Neuronal stem cell (in vitro differentiated cells): ENCODE results near the gene PCSK9.

ENCODE experiments used
- DNase-seq: peaks from one replicate; pipeline ENCODE4 v3.0.0-alpha.2; 2013; ENCODE audit warnings: low spot score
- H2AFZ ChIP-seq: one replicate; pipeline ENCODE4 v1.6.1; 2013; ENCODE audit warnings: mild to moderate bottlenecking, low read length, inconsistent platforms
- H2AK5ac ChIP-seq: 2 replicates; pipeline ENCODE4 v1.6.1; 2013; ENCODE audit warnings: low read depth, mild to moderate bottlenecking, inconsistent platforms, low read length, moderate library complexity, mixed read lengths
- H2BK120ac ChIP-seq: 2 replicates; pipeline ENCODE4 v1.6.1; 2013; ENCODE audit warnings: low read depth, mild to moderate bottlenecking, inconsistent platforms, low read length, moderate library complexity, mixed read lengths
- H2BK12ac ChIP-seq: one replicate; pipeline ENCODE4 v1.6.1; 2013; ENCODE audit warnings: low read length, inconsistent platforms
- H2BK15ac ChIP-seq: 2 replicates; pipeline ENCODE4 v1.6.1; 2013; ENCODE audit warnings: mild to moderate bottlenecking, low read length, inconsistent platforms, mixed read lengths
- H2BK5ac ChIP-seq: one replicate; pipeline ENCODE4 v1.6.1; 2013; ENCODE audit warnings: inconsistent platforms, mild to moderate bottlenecking, low read length, moderate library complexity
- H3K14ac ChIP-seq: one replicate; pipeline ENCODE4 v1.6.1; 2013; ENCODE audit warnings: low read length, inconsistent platforms
- H3K18ac ChIP-seq: 2 replicates; pipeline ENCODE4 v1.6.1; 2013; ENCODE audit warnings: low read length, inconsistent platforms
- H3K23ac ChIP-seq: 2 replicates; pipeline ENCODE4 v1.6.1; 2013; ENCODE audit warnings: low read depth, mild to moderate bottlenecking, mixed read lengths, low read length, inconsistent platforms; ENCODE audit not compliant: poor library complexity
- H3K27ac ChIP-seq: replicated peaks from 3 replicates; pipeline ENCODE4 v1.5.1; 2013; ENCODE audit warnings: low read length, inconsistent platforms
- H3K27me3 ChIP-seq, 3 experiments: 2 replicates each; pipeline ENCODE4 v1.6.1; 2013; ENCODE audit warnings: low read length in 3 of 3, mild to moderate bottlenecking in 2 of 3, inconsistent platforms in 1 of 3, low read depth in 1 of 3, mixed read lengths in 1 of 3, moderate library complexity in 1 of 3; ENCODE audit not compliant: control insufficient read depth in 3 of 3, insufficient read depth in 3 of 3
- H3K36me3 ChIP-seq, 2 donors: replicated peaks in 1 of 2; 2 replicates each; pipeline ENCODE4 v1.6.1; 2013; ENCODE audit warnings: low read length in 2 of 2; ENCODE audit not compliant: control insufficient read depth in 2 of 2, insufficient read depth in 2 of 2
- H3K4ac ChIP-seq: 2 replicates; pipeline ENCODE4 v1.6.1; 2013; ENCODE audit warnings: inconsistent platforms, mild to moderate bottlenecking, low read length, moderate library complexity
- H3K4me1 ChIP-seq, 2 donors: 1 replicate in 1 of 2; 2 replicates in 1 of 2; pipeline ENCODE4 v1.6.1; 2013; ENCODE audit warnings: low read length in 2 of 2, low read depth in 1 of 2; ENCODE audit not compliant: control insufficient read depth in 2 of 2, insufficient read depth in 1 of 2
- H3K4me2 ChIP-seq: one replicate; pipeline ENCODE4 v1.6.1; 2013; ENCODE audit warnings: mild to moderate bottlenecking, low read length, inconsistent platforms; ENCODE audit not compliant: insufficient read depth, poor library complexity, severe bottlenecking
- H3K4me3 ChIP-seq, 2 donors: 2 replicates each; pipeline ENCODE4 v1.5.1; 2013; ENCODE audit warnings: low read length in 2 of 2, mild to moderate bottlenecking in 2 of 2, inconsistent platforms in 1 of 2, moderate library complexity in 1 of 2
- H3K79me1 ChIP-seq: one replicate; pipeline ENCODE4 v1.6.1; 2013; ENCODE audit warnings: low read depth, mild to moderate bottlenecking, inconsistent platforms, low read length, moderate library complexity
- H3K9ac ChIP-seq: one replicate; pipeline ENCODE4 v1.6.1; 2013; ENCODE audit warnings: mild to moderate bottlenecking, low read depth, low read length, inconsistent platforms; ENCODE audit not compliant: poor library complexity
- H3K9me3 ChIP-seq, 2 donors: replicated peaks in 1 of 2; 2 replicates each; pipeline versions ENCODE3 to v1.6.1; 2013; ENCODE audit warnings: low read length in 2 of 2, mild to moderate bottlenecking in 2 of 2, inconsistent platforms in 1 of 2, low read depth in 1 of 2, mixed read lengths in 1 of 2, moderate library complexity in 1 of 2; ENCODE audit not compliant: control insufficient read depth in 2 of 2, insufficient read depth in 1 of 2
- H4K8ac ChIP-seq: one replicate; pipeline ENCODE4 v1.6.1; 2013; ENCODE audit warnings: low read depth, mild to moderate bottlenecking, inconsistent platforms, low read length, moderate library complexity
- H4K91ac ChIP-seq: one replicate; pipeline ENCODE4 v1.6.1; 2013; ENCODE audit warnings: low read length, low read depth, mild to moderate bottlenecking, inconsistent platforms; ENCODE audit not compliant: poor library complexity
- WGBS, 2 donors: extraction: QIAGEN DNeasy Blood & Tissue Kit; methylation state at CpG; one replicate each; pipeline ENCODE4 v1.1.7; 2013; ENCODE audit warnings: missing lambda C conversion rate in 2 of 2, mixed read lengths in 1 of 2; ENCODE audit not compliant: insufficient read length in 2 of 2, insufficient replicate concordance in 1 of 2; ENCODE audit errors: extremely low coverage in 2 of 2; 5-methylcytosine and 5-hydroxymethylcytosine counted together

PCSK9 gene

GRCh38 chr1:55081188-55081904, 42.0 kb downstream of the PCSK9 start:
- Histone ChIP-seq H2BK120ac (no peak overlapping the region), H3K9me3 (no peaks in the 10 kb centered on the region), H3K27ac (no peak overlapping the region), H4K91ac (no peak overlapping the region), H2BK12ac (no peak overlapping the region), H2BK15ac (no peak overlapping the region), H3K4me3 (no peak overlapping the region), H3K79me1 (no peaks in the 10 kb centered on the region), H2AFZ (no peak overlapping the region), H4K8ac (no peak overlapping the region), H3K4me2 (no peak overlapping the region), H3K4me1 (no peaks in the 10 kb centered on the region), H3K23ac (no peak overlapping the region), H3K9ac (no peak overlapping the region), H2BK5ac (no peak overlapping the region), H3K4ac (no peak overlapping the region), H3K36me3 (peaks cover 36 to 100% of the 10 kb centered on the region in 2 donors), H3K27me3 (no peaks in the 10 kb centered on the region), H3K18ac (no peak overlapping the region), H2AK5ac (no peak overlapping the region), H3K14ac (no peak overlapping the region)
- no CpG with 5 or more reads among the region's 9 CpGs for WGBS, 2 donors
- DNase-seq = no peak

GRCh38 chr1:55081905-55082296, 42.6 kb downstream of the PCSK9 start:
- Histone ChIP-seq H3K14ac (no peak overlapping the region), H3K79me1 (no peaks in the 10 kb centered on the region), H4K8ac (no peak overlapping the region), H2AK5ac (no peak overlapping the region), H3K4me2 (no peak overlapping the region), H3K9me3 (no peaks in the 10 kb centered on the region), H3K4me1 (no peaks in the 10 kb centered on the region), H3K27ac (no peak overlapping the region), H3K23ac (no peak overlapping the region), H3K4ac (no peak overlapping the region), H2BK120ac (no peak overlapping the region), H2BK5ac (no peak overlapping the region), H4K91ac (no peak overlapping the region), H3K27me3 (no peaks in the 10 kb centered on the region), H2AFZ (no peak overlapping the region), H2BK12ac (no peak overlapping the region), H2BK15ac (no peak overlapping the region), H3K36me3 (peaks cover 35 to 100% of the 10 kb centered on the region in 2 donors), H3K9ac (no peak overlapping the region), H3K18ac (no peak overlapping the region), H3K4me3 (no peak overlapping the region)
- no CpG with 5 or more reads among the region's 2 CpGs for WGBS, 2 donors
- no peak for DNase-seq

GRCh38 chr1:55084257-55084656, 44.9 kb downstream of the PCSK9 start:
- no peaks in the 10 kb centered on the region for H3K79me1 ChIP-seq
- no peak overlapping the region for H3K4ac ChIP-seq
- H3K4me3 ChIP-seq = no peak overlapping the region
- no peak overlapping the region for H3K23ac ChIP-seq
- H2BK15ac ChIP-seq = no peak overlapping the region
- no peak overlapping the region for H2AK5ac ChIP-seq
- H3K4me1 ChIP-seq = no peaks in the 10 kb centered on the region
- H2BK5ac ChIP-seq = no peak overlapping the region
- no peak overlapping the region for H2AFZ ChIP-seq
- WGBS, 2 donors = no CpG with 5 or more reads among the region's 7 CpGs
- H3K9ac ChIP-seq = no peak overlapping the region
- no peak overlapping the region for H3K18ac ChIP-seq
- DNase-seq = no peak
- H3K27ac ChIP-seq = no peak overlapping the region
- H2BK12ac ChIP-seq = no peak overlapping the region
- H3K27me3 ChIP-seq = no peaks in the 10 kb centered on the region
- H3K4me2 ChIP-seq = no peak overlapping the region
- H3K36me3 ChIP-seq = peaks cover 34 to 98% of the 10 kb centered on the region in 2 donors
- no peak overlapping the region for H3K14ac ChIP-seq
- H2BK120ac ChIP-seq = no peak overlapping the region
- H4K8ac ChIP-seq = no peak overlapping the region
- no peaks in the 10 kb centered on the region for H3K9me3 ChIP-seq
- H4K91ac ChIP-seq = no peak overlapping the region

GRCh38 chr1:55087439-55087838, 48.1 kb downstream of the PCSK9 start:
- H3K27ac ChIP-seq = no peak overlapping the region
- H3K9me3 ChIP-seq = no peaks in the 10 kb centered on the region
- no peak overlapping the region for H2BK15ac ChIP-seq
- no peak overlapping the region for H4K91ac ChIP-seq
- H2AK5ac ChIP-seq = no peak overlapping the region
- H2BK12ac ChIP-seq = no peak overlapping the region
- H3K4me3 ChIP-seq = no peak overlapping the region
- H4K8ac ChIP-seq = no peak overlapping the region
- no peaks in the 10 kb centered on the region for H3K27me3 ChIP-seq
- H3K14ac ChIP-seq = no peak overlapping the region
- no peak overlapping the region for H2BK120ac ChIP-seq
- no peak overlapping the region for H3K4me2 ChIP-seq
- no peak overlapping the region for H3K18ac ChIP-seq
- H3K9ac ChIP-seq = no peak overlapping the region
- H3K23ac ChIP-seq = no peak overlapping the region
- H2BK5ac ChIP-seq = no peak overlapping the region
- no peaks in the 10 kb centered on the region for H3K79me1 ChIP-seq
- no CpG with 5 or more reads among the region's 3 CpGs for WGBS, 2 donors
- H3K36me3 ChIP-seq = peaks cover 31 to 98% of the 10 kb centered on the region in 2 donors
- DNase-seq = no peak
- H2AFZ ChIP-seq = no peak overlapping the region
- no peak overlapping the region for H3K4ac ChIP-seq
- no peaks in the 10 kb centered on the region for H3K4me1 ChIP-seq
